ENCODE results near the gene KRTAP5-10.

DNA sequence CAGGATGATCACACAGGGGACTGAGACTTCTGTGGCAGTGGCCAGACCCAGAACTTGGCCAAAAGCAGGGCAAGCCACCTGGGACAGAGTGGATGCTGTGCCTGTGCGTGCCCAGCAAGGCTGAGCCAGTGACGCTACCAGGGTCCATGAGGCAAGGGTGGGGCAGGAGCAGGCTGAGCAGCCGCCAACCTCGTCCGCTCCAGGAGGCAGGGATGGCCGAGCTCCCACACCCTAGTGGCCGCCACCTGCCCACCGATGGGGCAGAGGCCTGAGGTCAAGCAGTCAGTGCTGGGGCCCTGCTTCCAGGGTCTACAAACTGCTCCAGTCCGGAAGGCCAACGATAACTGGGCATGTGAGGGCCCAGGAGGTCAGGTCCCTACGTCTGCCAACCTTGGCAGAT, 9.9 kb upstream of the KRTAP5-10 start:
- TF ChIP-seq, protein P1, sequence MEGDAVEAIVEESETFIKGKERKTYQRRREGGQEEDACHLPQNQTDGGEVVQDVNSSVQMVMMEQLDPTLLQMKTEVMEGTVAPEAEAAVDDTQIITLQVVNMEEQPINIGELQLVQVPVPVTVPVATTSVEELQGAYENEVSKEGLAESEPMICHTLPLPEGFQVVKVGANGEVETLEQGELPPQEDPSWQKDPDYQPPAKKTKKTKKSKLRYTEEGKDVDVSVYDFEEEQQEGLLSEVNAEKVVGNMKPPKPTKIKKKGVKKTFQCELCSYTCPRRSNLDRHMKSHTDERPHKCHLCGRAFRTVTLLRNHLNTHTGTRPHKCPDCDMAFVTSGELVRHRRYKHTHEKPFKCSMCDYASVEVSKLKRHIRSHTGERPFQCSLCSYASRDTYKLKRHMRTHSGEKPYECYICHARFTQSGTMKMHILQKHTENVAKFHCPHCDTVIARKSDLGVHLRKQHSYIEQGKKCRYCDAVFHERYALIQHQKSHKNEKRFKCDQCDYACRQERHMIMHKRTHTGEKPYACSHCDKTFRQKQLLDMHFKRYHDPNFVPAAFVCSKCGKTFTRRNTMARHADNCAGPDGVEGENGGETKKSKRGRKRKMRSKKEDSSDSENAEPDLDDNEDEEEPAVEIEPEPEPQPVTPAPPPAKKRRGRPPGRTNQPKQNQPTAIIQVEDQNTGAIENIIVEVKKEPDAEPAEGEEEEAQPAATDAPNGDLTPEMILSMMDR (IDR thresholded peaks at IDR 0.05): no peak
- TF ChIP-seq EP300 (IDR thresholded peaks at IDR 0.05): no peak

Measured in tibial nerve (tissue), 4 donors.